Transverse colon (tissue), 3 donors: ENCODE data around the gene MOB1B.

Source experiments
- CTCF ChIP-seq, 5 experiments: fragments of 200-600 bp in 3 of 5; fragments of 450-650 bp in 2 of 5; sonication (generic) in 3 of 5; IDR thresholded peaks; 1 replicate in 2 of 5; 2 replicates in 3 of 5; pipeline ENCODE4 v1.5.1; 2016 to 2017; ENCODE audit warnings: antibody characterized with exemption in 5 of 5, inconsistent platforms in 3 of 5, mild to moderate bottlenecking in 2 of 5, moderate library complexity in 1 of 5
- EP300 ChIP-seq: sonication (generic); formaldehyde crosslinking; IDR thresholded peaks from one replicate; pipeline ENCODE4 v1.6.1; 2017; ENCODE audit warnings: antibody characterized with exemption, low read depth

GRCh38 chr4:70868778-70869177 is 33.4 kb upstream of the MOB1B start:
- TF ChIP-seq CTCF (IDR thresholded peaks at IDR 0.05) (no peak), EP300 (no peak)
